Left cardiac atrium (tissue), 4 donors: Measurements from ENCODE around the gene CA11. TPM values are rescaled to one million over a fixed set of nuclear protein-coding genes. Genes with fewer than 3 reads are reported as not detected.
"Not testable (repeated sequence)": the region's sequence is repeated elsewhere in the genome, so short reads cannot be mapped to it uniquely, and the experiment has no call there.

Experiments used
- ATAC-seq, 2 donors: fragments of 200-7000 bp; cut with Tn5 transposase; one replicate each; pipeline ENCODE4 v1.9.1; 2020; ENCODE audit warnings: mild to moderate bottlenecking in 2 of 2, moderate library complexity in 2 of 2
- DNase-seq: peaks from one replicate; pipeline ENCODE4 v3.0.0-alpha.2; 2020
- intact Hi-C, 2 donors: fragments of 100-400 bp; cut with DNase I; formaldehyde crosslinking; loops; one replicate each; pipeline versions ENCODE4 v1.14.1 to v1.15.1; 2022 to 2023
- long read RNA-seq: library from polyadenylated mRNA; unstranded; transcript quantifications from one replicate; pipeline ENCODE4 v2.0.0, GENCODE V29; 2021
- total RNA-seq, 2 donors: library from RNA; stranded (reverse); fragmentation: NEBNext Ultra II Directional; extraction: Animal tissue kit (Norgen Biotek cat#: 25700); gene quantifications; one replicate each; pipeline ENCODE4 v1.2.1, GENCODE V29; 2021
- donor health status: DM: no; HTN: yes; CAD: no.
- donor health status: DM: no; HTN: yes; CAD: no; lungs with severe emphysema.
- donor health status: DM: yes; HTN: yes; CAD: no.
- donor health status: Dilated cardiomyopathy.

Gene CA11
- 1 to 10 TPM; 7.1 to 7.7 TPM for total RNA-seq
- long read RNA-seq, partial matches to known transcripts = 0 of 1 reads
- long read RNA-seq, other reads (novel, unspliced or antisense) = 0 of 1 reads

DNA sequence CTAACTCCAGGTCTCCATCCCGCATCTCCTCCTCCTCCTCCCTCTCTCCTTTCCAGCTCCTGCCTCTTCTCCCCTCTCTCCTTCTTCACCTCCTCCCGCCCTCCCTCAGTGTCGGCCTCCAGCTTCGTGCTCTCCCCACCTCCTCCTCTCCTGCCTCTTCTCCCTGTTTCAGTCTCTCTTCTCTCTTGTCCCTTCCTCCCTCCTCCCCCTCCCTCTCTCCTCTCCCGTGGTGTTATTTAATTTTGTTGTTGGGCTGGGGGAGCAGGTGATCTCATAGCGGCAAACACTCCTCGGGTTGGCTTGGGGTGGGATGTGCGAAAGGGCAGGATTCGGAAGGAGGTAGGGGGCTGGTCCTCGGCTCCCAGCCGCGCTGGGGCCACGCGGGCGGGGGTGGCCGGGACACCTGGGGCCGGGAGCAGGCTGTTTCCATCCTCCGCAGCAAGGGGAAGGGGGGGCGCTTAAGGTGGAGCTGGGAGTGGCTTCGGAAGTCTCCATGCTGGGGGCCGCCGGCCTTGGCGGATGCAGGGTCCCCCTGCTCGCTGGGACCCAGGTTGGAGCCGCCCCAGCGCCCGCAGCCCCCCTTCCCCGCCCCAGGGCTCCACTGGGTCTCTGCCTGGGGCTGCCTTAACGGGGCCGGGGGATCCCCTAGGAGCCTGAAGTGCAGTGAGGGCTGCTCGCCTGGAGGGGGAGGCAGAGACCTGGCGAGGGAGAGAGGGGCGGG, at the start of gene CA11:
Gene CA11 (minus strand): TSS at position 187 of the 721 bp plus-strand sequence. CDS start 555 bp downstream, outside the sequence.
- ATAC-seq (peak; percentile 94), DNase-seq (peak; percentile 89)
- intact Hi-C loops = loop anchor here in 1 of 2 donors (10.0 kb wide), 1 partner anchor 199 kb away; no protein-coding TSS in a partner anchor

DNA sequence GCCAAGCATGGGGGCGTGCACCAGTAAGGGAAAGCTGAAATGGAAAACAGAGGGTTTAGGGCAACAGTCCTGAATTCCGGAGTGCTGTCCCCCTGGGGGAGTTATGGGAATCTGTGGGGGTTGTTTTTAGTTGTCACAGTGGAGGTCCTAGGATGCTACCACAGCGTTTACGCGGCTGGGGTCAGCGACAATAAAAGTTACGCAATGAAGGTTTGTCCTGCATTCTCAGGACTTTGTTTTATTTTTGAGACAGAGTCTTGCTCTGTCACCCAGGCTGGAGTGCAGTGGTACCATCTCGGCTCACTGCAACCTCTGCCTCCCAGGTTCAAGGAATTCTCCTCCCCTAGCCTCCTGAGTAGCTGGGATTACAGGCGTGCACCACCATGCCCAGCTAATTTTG, 47.6 kb upstream of the CA11 start:
- ATAC-seq, intact Hi-C loops, DNase-seq: not testable (repeated sequence)

DNA sequence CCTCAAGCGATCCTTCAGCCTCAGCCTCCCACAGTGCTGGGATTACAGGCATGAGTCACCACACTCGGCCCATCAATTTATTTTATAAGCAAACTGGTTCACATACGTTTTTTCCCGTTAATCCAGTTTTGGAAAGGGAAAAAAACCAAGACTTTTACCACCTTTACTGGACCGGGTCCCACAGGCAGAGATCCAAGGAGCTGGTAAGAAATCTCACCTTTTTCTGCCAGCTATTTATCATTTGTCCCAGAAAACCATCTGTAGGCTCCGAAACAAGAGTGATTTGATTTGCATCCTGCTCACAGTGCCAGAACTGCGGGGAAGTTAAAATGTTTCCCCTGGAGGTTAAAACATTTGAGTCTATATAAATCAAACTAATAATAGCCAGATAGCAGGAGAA, 43.5 kb upstream of the CA11 start:
- ATAC-seq = no peak
- intact Hi-C loops = no loop called here
- DNase-seq = no peak

DNA sequence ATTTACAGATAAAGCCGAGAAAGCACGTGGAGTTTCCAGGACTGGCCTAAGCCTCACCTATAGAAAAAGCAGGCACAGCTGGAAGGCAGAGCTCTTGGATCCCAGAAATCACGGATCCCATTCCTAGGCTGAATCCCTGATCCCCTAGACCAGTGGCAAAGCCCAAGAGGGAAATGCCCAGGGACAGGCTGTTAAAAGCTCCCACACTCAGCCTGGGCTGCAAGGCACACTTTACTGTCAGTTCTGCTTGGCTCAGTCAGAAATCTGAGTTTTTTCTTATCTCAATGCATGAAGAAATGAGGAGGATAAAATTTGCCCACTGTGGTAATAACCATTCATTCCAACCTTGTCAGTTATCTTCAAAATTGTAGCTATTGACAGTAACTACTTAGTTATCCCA, 41.8 kb upstream of the CA11 start:
- DNase-seq (no peak), ATAC-seq (no peak)
- intact Hi-C loops = no loop called here

DNA sequence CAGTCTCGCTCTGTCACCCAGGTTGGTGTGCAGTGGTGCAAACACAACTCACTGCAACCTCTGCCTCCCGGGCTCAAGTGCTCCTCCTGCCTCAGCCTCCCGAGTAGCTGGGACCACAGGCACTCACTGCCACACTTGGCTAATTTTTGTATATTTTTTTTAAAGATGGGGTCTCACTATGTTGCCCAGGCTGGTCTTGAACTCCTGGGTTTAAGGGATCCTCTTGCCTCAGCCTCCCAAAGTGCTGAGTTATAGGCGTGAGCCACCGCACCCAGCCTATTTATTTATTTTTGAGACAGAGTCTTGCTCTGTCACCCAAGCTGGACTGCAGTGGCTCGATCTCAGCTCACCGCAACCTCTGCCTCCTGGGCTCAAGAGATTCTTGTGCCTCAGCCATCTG, 40.6 kb upstream of the CA11 start:
- ATAC-seq, DNase-seq, intact Hi-C loops: not testable (repeated sequence)

DNA sequence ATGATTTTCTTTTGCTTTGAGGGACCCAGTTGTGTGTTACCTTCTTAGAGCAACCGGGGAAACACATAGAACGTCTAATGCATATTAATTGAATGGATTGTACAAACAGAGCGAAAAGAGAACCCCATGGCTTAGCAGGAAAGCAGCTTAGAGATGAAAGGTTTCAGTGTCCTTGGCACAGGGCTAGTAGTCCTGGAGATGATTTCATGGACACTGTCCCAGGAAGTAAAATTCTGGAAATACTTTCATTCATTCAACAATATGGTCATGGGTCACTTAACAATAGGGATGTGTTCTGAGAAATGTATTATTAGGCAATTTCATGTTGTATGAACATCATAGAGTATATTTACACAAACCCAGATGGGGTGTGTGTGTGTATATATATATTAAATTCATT, 40.1 kb upstream of the CA11 start:
- DNase-seq = no peak
- no peak for ATAC-seq
- intact Hi-C loops = no loop called here

DNA sequence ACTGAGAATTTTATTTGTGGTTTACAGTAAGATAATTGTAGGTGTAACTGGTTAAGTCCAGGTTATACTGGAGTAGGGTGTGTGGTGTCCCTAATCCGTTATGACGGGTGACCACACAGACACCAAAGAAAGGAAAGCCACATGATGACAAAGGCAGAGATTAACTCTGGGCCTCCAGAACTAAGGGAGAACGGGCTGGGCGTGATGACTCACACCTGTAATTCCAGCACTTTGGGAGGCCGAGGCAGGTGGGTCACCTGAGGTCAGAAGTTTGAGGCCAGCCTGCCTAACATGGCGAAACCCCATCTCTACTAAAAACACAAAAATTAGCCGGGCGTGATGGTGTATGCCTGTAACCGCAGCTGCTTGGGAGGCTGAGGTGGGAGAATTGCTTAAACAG, 39.6 kb upstream of the CA11 start:
- DNase-seq = no peak
- intact Hi-C loops = no loop called here
- ATAC-seq = no peak

DNA sequence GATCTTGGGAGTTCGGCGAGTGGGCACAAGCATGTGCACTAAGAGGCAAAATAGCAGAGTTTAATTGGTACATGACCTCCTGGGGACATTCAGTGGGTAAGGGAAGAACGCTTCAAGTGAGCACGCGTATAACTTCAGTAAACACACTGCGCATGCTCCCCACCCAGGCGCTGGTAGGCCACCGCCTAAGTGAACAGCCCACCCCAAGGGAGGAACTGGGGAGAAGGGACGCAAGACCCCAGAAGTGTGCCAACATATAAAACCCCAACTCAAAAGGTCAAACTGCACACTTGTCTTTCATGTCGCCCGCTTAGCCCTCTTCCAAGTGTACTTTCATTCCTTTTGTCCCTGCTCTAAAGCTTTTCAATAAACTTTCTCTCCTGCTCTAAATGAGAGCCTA, 37.4 kb upstream of the CA11 start:
- peak; percentile 73 for DNase-seq
- intact Hi-C loops = no loop called here
- peak in 1 of 2 donors; percentile 77 for ATAC-seq

DNA sequence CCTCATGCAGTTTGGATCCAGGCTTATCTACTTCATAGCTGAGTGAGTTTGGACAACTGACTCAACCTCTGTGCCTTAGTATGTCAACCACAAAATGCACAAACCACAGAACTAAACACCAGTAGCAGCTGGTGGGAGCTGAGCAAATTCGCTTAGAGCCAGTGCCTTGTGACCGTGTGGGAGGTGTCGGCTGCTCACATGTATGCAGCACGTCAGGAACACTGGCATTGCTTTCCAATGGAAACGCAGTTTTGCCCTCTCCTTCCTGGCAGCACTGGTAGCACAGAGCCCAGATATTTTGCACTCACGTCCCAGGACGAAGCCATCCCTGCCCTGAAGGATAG, 35.1 kb upstream of the CA11 start:
- DNase-seq = no peak
- intact Hi-C loops = no loop called here
- no peak for ATAC-seq

DNA sequence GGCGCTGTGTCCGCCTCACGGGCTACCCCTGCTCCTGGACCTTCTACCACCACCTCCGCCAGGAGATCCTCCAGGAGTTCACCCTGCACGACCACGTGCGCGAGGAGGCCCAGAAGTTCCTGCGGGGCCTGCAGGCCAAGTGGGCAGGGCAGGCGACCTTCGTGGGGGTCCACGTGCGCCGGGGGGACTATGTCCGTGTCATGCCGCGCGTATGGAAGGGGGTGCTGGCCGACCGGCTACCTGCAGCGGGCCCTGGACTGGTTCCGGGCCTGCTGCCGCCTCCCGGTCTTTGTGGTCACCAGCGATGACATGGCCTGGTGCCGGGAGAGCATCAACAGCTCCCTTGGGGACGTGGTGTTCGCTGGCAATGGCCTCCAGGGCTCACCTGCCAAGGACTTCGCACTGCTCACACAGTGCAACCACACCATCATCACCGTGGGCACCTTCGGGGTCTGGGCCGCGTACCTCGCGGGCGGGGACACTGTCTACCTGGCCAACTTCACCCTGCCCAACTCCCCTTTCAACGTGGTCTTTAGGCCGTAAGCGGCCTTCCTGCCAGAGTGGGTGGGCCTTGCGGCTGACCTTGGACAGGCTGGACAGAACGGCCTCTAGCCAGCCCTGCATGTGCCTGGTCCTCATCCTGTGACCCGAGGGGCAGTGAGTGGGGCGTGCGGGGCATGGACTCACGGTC, 34.6 kb upstream of the CA11 start:
- intact Hi-C loops = no loop called here
- no peak for DNase-seq
- no peak for ATAC-seq

DNA sequence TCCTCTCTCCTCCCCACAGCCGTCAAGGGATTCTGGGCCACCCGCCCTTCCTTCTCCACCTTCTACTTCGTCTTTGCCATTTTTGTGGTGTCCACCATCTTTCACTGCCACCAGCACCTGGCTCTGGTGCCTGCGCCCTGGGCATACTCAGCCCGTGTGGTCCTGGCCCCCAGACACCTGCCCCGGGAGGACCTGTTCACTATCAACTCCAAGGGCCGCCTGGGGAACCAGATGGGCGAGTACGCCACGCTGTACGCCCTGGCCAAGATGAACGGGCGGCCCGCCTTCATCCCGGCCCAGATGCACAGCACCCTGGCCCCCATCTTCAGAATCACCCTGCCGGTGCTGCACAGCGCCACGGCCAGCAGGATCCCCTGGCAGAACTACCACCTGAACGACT, 34.0 kb upstream of the CA11 start:
- DNase-seq, intact Hi-C loops, ATAC-seq: not testable (repeated sequence)

DNA sequence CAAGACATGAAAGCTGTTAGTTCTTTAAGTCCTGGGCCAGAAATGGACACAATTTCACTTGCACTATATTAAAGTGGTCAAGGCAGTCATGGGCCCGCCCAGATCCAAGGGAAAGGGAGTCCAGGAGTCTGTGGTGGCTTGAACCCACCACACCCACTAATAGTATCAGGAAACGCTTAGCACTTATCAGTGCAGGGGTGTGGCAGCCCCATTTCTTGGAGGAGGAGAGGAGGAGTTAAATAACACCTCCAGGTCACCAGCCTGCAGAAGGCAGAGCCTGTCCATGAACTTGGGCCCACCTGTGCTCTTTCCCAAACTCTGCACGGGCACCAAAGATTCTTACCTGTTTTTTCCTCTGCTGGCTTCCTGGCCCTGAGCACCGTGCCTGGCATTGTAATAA, 32.2 kb upstream of the CA11 start:
- ATAC-seq (no peak), DNase-seq (no peak)
- intact Hi-C loops = loop anchor here (10.0 kb wide), 2 partner anchors 57 to 157 kb away; partner anchors contain the start of gene HSD17B14 (in 1 of the 2)

DNA sequence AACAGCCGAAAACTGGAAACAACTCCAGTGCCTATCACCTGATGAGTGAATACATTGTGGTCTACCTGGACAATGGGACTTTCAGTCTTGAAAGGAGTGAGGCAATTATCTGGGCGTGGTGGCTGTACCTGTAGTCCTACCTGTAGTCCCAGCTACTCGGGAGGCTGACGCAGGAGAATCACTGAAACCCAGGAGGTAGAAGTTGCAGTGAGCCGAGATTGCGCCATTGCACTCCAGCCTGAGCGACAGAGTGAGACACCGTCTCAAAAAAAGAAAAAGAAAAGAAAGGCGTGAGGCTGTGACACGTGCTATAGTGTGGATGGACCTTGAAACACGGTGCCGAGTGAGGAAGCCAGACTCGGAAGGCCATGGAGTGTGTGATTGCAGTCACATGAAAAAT, 30.9 kb upstream of the CA11 start:
- ATAC-seq (no peak), DNase-seq (no peak)
- intact Hi-C loops = loop anchor here (10.0 kb wide), 2 partner anchors 58 to 158 kb away; partner anchors contain the start of gene HSD17B14 (in 1 of the 2)

DNA sequence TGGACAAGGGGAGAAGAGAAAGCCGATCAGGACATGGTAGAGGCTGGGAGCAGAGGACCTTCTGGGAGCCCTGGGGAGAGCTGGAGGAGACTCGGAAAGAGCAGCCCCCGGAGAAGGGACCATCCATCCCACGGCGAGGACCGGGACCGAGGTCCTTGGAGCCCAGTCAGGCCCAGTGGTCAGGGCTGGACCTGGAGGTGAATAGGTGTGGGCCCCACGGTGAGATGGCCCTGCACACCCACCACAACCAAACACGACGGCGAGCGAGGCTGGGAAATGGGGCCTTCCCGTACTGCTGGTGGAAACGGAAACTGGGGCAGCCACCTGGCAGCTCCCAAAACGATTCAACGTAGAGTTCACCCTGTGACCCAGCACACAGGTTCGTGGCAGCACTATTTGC, 30.5 kb upstream of the CA11 start:
- DNase-seq (no peak), ATAC-seq (no peak)
- intact Hi-C loops = loop anchor here (10.0 kb wide), 2 partner anchors 58 to 158 kb away; partner anchors contain the start of gene HSD17B14 (in 1 of the 2)

DNA sequence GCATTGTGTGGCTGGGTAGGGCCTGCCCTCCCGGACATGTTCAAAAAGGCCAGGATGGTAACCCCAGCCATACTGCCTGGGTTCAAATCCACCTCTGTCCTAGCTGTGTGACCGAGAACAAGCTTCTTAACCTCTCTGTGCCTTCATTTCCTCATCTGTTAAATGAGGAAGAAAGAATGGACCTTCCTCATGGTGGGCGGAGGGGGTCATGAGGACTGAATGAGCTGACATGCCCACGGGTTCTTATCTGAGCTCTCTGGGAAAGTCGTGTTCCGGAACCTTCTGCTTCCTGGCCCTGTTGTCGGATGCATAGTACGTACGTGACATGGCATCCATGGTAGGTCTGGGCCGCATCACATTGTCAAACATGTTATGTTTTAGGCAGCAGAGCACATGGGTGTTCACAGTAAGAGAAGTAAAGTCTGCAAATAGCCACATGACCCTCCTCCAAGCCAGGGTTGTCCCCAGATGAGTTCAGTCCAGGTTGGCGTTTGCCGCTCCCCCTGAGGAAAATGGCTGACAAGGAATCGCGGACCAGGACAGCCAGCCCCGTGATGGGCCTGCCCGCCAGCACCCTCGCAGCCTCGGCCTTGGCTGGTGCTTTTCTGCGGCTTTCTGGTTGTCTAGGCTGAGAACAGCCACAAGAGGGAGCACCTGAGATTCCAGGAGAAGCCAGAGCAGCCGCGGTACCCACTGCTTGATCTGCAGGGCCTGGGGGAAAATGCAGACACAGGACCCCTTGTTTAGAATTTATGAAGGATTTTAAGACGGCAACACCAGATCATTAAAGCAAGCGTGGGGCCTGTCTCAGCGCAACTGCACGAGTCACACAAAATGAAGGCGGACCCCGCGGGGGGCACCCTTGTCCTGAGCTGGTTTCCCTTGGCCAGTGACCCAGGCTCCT, 29.2 kb upstream of the CA11 start:
- DNase-seq (peak; percentile 86), ATAC-seq (peak; percentile 82 to 84)
- intact Hi-C loops = loop anchor here (10.0 kb wide), 2 partner anchors 60 to 160 kb away; partner anchors contain the start of gene HSD17B14 (in 1 of the 2)

DNA sequence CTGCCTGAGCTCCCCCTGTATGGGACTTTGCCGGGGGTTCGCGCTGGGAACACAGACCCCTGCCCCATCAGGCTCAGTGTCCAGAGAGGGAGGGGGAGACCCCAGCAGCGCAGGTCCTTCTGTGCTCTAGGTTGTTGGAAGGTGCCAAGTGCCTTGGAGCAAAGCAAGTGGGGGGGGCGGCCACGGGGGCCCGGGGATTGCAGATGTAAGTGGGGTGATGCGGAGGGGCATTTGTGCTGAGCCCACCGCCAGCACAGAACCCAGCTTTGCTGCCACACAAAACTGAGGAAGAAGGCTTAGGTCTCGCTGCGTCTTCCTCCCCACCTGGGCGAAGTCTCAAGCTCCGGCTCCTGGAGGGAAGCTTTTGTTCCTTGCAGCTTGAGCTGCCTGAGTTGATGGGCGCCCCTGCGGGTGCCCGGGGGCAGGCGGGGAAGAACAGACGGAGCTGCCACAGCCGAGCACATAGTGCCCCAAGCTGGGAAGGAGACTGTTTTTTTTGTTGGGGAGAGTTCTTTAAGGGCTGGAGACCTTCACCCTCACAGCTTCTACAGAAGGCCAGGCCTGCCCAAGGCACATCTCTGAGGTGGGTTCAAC, 28.3 kb upstream of the CA11 start:
- ATAC-seq (no peak), DNase-seq (no peak)
- intact Hi-C loops = loop anchor here (10.0 kb wide), 2 partner anchors 60 to 160 kb away; partner anchors contain the start of gene HSD17B14 (in 1 of the 2)

DNA sequence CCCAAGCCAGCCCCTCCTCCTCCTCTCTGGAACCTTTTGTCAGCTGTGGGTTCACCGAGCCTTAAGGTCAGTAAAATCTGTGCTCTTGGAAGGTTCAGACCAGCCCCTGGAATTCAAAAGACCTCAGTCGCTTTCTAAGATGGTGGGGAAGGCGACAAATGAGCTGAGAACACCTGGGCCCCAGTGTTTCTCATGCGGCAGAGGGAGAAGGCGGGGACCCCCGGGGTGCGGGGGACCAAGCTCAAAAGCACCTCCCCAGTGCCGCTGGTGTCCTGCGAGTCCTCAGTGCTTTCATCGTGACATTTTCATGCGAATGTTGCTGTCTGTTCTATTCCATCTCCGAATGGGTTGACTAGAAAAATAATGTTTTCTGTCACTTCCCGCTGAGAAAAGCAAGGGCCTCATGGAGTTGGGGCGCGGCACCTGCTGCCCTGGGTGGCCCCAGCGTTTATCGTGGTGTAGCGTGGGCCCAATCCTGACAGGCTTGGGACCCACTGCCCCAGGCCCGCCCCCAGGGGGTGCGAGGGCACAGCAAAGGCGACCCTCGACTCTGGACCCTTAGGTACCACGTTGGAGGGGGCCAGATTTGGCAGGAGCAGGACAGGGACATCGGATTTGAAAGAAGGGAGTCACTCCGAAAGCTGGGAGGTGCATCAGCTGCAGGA, 27.6 kb upstream of the CA11 start:
- ATAC-seq = no peak
- DNase-seq = no peak
- intact Hi-C loops = loop anchor here (10.0 kb wide), 2 partner anchors 61 to 161 kb away; partner anchors contain the start of gene HSD17B14 (in 1 of the 2)

DNA sequence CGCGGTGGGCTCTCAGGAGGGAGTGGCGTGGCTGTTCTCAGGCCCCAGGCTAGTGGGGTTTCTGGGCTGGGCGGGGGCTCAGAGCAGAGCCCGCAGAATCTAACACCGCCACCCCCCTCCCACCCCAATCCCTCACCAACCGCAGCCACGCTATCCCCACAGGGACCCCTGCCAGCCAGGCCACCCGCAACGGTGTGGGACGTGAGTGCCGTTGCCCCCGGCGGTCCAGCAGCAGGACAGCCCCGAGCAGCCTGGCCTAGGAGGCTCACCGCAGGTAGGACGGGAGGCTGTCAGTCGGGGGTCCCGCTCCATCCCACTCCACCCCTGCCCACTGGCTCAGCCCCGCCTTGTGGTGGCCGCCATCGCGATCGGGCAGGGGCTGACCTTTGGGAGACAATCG, 27.0 kb upstream of the CA11 start, which contains the start of gene NTN5:
Gene NTN5 (minus strand): TSS at position 24 of the 400 bp plus-strand sequence. CDS start 2,031 bp downstream, outside the sequence.
- no peak for ATAC-seq
- intact Hi-C loops = loop anchor here (10.0 kb wide), 2 partner anchors 62 to 162 kb away; partner anchors contain the start of gene HSD17B14 (in 1 of the 2)

More for the DNA sequence above, 27.0 kb upstream of the CA11 start, which contains the start of gene NTN5:
- DNase-seq = no peak
